ENCODE results near the gene POMGNT2.

POMGNT2 gene

DNA sequence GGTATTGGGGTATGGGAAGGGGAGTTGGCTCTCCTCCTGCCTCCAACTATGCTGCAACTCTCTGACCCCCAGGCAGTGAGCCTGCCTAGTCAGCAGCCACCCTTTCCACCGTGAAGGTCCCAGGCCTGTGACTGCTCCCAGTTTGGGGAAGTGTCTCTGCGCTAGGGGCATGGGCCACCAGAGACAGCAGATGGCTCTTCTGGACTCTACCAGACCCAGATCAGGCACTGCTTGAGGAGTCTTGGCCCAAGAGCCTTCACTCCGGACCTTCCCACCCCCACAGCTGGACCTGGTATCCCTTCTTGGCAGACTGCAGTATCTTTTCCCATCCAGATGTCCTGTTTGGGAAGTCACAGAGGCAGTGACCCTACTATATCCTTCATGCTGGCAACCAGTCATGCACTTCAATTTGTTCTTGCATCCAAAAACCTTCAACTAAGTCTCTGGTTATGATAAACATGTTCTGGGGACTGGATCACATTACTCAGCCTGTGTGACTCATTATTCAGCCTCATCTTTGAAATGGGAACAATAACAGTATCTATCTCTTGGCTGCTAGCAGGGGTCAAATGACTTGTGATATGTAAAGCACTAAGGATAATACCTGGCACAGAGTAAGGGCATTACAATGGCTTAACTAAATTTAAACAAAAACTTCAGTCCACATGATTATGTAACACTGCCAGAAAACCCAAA is 62.7 kb downstream of the POMGNT2 start:
- DNase-seq, result no peak

DNA sequence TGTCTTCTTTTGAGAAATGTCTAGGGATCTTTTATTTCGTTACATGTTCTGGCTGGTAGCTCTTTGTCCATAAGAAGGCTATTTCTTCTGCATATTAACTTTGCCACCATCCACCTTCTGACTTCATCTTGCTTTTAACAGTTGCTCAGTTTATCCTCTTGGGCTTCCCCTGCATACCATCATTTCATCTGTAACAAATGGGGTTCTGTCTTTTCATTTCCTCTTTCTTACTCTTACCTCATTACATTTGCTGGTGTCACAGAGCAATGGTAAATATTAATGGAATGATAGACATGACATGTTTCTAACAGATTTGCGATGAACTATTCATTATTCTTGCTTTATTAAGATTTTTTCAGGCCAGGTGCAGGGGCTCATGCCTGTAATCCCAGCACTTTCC is 64.4 kb downstream of the POMGNT2 start:
- DNase-seq, result no peak

- no peak for DNase-seq
Observed at GRCh38 chr3:43038010-43038409, 67.9 kb downstream of the POMGNT2 start.

- DNase-seq, result no peak
Observed at GRCh38 chr3:43036621-43037423, 69.1 kb downstream of the POMGNT2 start.

DNA sequence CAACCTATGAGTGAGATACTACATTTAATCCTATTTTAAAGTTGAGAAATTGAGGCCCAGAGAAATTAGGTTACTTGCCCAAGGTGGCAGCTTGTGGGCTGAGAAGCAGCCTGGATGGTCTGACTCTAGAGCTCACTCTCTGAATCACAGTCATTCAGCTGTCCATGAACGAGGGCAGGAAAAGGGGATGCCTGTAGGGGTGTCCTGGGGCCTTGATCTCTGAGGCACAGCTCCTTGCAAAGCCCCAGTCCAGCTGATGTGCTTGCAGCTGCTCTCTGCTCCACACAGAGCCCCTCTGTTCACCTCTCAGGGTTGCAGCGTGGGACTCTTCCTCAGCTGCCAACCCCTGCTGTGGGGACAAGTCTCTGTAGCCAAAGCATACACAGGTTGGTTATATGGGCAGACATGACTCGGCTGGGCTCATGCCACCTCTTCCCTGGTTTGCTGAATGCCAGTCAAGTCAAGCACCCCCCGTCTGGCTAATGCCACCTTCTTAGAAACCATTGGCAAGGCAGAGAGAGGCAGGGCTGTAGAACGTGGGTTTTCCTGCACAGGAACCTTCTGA is 70.0 kb downstream of the POMGNT2 start:
- DNase-seq, result no peak

DNA sequence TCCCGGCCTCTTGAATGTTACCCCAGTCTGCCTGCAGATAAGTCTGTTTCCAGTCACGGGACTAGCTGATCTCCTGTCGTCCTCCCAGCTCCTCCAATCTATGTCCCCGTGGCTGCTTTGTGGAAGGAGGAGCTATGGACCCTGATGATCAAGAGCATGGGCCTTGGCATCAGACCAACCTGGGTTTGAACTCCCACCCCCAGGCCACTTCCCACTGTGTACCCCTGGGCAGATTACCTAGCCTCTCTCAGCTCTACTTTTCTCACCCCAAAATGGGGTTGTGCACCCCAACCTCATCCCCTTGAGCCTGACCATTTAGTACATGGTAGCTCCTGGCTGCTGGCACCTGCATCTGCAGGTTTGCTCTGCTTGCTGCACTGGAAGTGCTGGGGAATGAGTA is 71.0 kb downstream of the POMGNT2 start:
- no peak for DNase-seq

- no peak for DNase-seq
Observed at GRCh38 chr3:43034200-43034599, 71.7 kb downstream of the POMGNT2 start.

GRCh38 chr3:43032646-43033628 is 72.9 kb downstream of the POMGNT2 start:
- no peak for DNase-seq

DNA sequence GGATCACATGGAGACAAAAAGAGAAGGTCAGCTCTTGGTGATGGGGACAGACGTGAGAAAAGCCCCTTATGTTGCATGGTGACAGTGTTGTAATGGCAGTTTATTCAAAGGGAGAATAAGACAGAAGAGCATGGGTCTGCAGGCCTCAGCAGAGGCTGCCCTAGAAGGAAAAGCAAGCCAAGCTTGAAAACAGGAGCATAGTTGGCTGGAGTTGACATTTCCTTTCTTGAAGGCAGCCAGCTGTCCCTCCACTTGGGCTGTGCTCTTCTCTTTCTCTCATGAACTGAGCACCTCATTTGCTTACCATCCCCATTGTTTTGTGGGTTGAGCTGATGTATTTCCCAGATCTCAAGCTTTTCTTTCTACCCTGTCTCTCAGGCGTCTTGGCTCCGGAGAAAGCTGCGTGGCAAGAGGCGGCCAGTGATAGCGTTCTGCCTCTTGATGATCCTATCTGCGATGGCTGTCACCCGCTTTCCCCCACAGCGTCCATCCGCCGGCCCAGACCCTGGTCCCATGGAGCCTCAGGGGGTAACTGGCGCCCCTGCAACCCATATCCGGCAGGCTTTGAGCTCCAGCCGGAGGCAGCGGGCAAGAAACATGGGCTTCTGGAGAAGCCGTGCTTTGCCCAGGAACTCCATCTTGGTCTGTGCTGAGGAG is 73.9 kb downstream of the POMGNT2 start:
- no peak for DNase-seq

GRCh38 chr3:43031485-43031884 is 74.4 kb downstream of the POMGNT2 start:
- no peak for DNase-seq

DNA sequence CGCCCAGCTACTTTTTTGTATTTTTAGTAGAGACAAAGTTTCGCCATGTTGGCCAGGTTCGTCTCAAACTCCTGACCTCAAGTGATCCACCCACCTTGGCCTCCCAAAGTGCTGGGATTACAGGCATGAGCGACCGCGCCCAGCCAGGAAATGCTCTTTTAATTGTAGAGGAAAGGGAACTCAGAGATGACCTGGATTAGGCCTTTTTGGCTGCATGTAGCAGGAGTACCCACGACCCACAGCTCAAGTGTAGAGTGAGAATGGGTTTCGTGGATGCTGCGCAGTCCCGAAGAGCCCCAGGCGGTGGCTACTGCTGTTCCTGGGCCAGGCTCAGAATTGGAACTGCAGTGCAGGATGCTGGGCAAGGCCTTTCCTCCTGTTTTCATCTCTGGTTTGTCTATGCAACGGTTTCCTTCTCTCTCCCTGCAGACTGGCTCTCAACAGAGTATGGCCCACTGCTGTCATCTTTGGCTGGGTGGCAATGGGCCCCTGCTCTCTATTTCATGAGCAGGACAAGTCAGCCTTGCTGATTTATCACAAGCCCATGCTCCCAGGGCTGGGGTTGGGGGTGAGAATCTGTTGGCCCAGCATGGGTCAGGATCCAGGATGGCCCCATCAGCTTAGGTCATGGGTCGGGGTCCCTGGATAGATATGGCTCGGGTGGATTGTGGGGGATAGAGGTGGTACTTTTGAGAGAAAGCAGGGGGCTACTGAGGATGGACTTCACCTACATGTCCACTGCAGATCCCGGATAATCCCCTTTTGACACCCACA is 75.5 kb downstream of the POMGNT2 start:
- DNase-seq, result no peak

Measured in 8988T (cell line).